K562 (cell line): ENCODE data around the gene THOC7. TPM values are rescaled to one million over a fixed set of nuclear protein-coding genes. Genes with fewer than 3 reads are reported as not detected.

ENCODE experiments used
- ATAC-seq: fragments of 200-7000 bp; cut with Tn5 transposase; 3 replicates; pipeline ENCODE4 v1.9.1; 2020; ENCODE audit warnings: moderate library complexity
- BruUV-seq: library from RNA; stranded (reverse); fragments of 400-500 nt; replicated peaks from 2 replicates; lab custom pipeline; 2021; lab: Mats Ljungman, UMichigan
- CTCF ChIA-PET: fragments of 300-600 bp; formaldehyde crosslinking; extraction: SDS; loops from one replicate; lab custom pipeline; 2021; ENCODE audit warnings: low intra/inter-chr PET ratio; lab: Yijun Ruan, JAX
- POLR2A ChIA-PET: fragments of 300-600, 350-650 bp; sonication (Branson Sonifier 250); formaldehyde crosslinking; extraction: SDS; loops from one replicate; lab custom pipeline; 2021; ENCODE audit warnings: antibody characterized with exemption, inconsistent platforms; lab: Yijun Ruan, JAX
- DNase-seq, 4 experiments: peaks; one replicate each; pipeline versions ENCODE4 v3.0.0 to v3.0.0-alpha.2; 2011 to 2018; ENCODE audit warnings: low spot score in 3 of 4, mixed read lengths in 3 of 4; ENCODE audit errors: extremely low read depth in 1 of 4
- FAIRE-seq: peaks from 2 replicates; lab custom pipeline; 2011; peaks lifted over from hg19 to GRCh38; lab: Jason Lieb, UNC
- H2AFZ ChIP-seq: 2 replicates; pipeline ENCODE4 v1.6.0; 2011; ENCODE audit warnings: low read depth, low read length, control low read depth, inconsistent platforms
- H3K27ac ChIP-seq: fragments of 200-600 bp; 3 replicates; pipeline ENCODE4 v1.8.0; 2011; ENCODE audit warnings: low read depth, mild to moderate bottlenecking, control low read depth, inconsistent platforms, low read length, moderate library complexity, mixed read lengths; ENCODE audit errors: extremely low read depth
- H3K27me3 ChIP-seq, 2 experiments: fragments of 300-600 bp in 1 of 2; 2 replicates in 1 of 2; 3 replicates in 1 of 2; pipeline versions ENCODE4 v1.6.0 to v1.8.0; 2011; ENCODE audit warnings: inconsistent platforms in 2 of 2, low read length in 2 of 2, mild to moderate bottlenecking in 1 of 2, mixed read lengths in 1 of 2, moderate library complexity in 1 of 2; ENCODE audit not compliant: control insufficient read depth in 2 of 2, insufficient read depth in 2 of 2
- H3K36me3 ChIP-seq: fragments of 300-600 bp; 3 replicates; pipeline ENCODE4 v1.8.0; 2011; ENCODE audit warnings: mild to moderate bottlenecking, low read length, inconsistent platforms; ENCODE audit not compliant: control insufficient read depth, insufficient read depth
- H3K4me1 ChIP-seq, 2 experiments: fragments of 200-600 bp in 1 of 2; replicated peaks in 1 of 2; 2 replicates in 1 of 2; 3 replicates in 1 of 2; pipeline versions ENCODE4 v1.5.1 to v1.8.0; 2011; ENCODE audit warnings: inconsistent platforms in 2 of 2, low read length in 2 of 2, mild to moderate bottlenecking in 1 of 2, mixed read lengths in 1 of 2, moderate library complexity in 1 of 2; ENCODE audit not compliant: control insufficient read depth in 2 of 2, insufficient read depth in 2 of 2
- H3K4me2 ChIP-seq: 2 replicates; pipeline ENCODE4 v1.6.1; 2011; ENCODE audit warnings: low read length, control low read depth, inconsistent platforms, mixed read lengths; ENCODE audit not compliant: insufficient read depth
- H3K4me3 ChIP-seq: fragments of 200-600 bp; sonication (generic), shearing (Covaris generic); 2 replicates; pipeline ENCODE4 v1.5.1; 2016; ENCODE audit warnings: control low read depth, inconsistent platforms
- H3K79me2 ChIP-seq: fragments of 200-600 bp; 3 replicates; pipeline ENCODE4 v1.8.0; 2011; ENCODE audit warnings: low read length, inconsistent platforms; ENCODE audit not compliant: control insufficient read depth, insufficient read depth
- H3K9ac ChIP-seq, 2 experiments: 2 replicates each; pipeline versions ENCODE4 v1.6.0 to v1.6.1; 2011; ENCODE audit warnings: low read depth in 2 of 2, low read length in 2 of 2, control low read depth in 1 of 2, inconsistent platforms in 1 of 2, mild to moderate bottlenecking in 1 of 2, mixed read lengths in 1 of 2; ENCODE audit not compliant: insufficient read depth in 1 of 2
- H3K9me1 ChIP-seq: one replicate; pipeline ENCODE4 v1.6.0; 2011; ENCODE audit warnings: inconsistent platforms, mild to moderate bottlenecking, low read length, moderate library complexity; ENCODE audit not compliant: control insufficient read depth, insufficient read depth
- H3K9me3 ChIP-seq: replicated peaks from 2 replicates; pipeline ENCODE4 v1.5.1; 2011; ENCODE audit warnings: low read depth, low read length, inconsistent platforms; ENCODE audit not compliant: control insufficient read depth, insufficient read depth
- H4K20me1 ChIP-seq: replicated peaks from 2 replicates; pipeline ENCODE4 v1.6.1; 2011; ENCODE audit warnings: low read length, inconsistent platforms, mixed read lengths; ENCODE audit not compliant: control insufficient read depth, insufficient read depth
- NBN ChIP-seq: fragments of 450-650 bp; IDR thresholded peaks from 2 replicates; pipeline ENCODE4 v1.6.1; 2016; ENCODE audit warnings: low read depth, mild to moderate bottlenecking
- SAP30 ChIP-seq: fragments of 200-600 bp; sonication (generic); IDR thresholded peaks from 2 replicates; pipeline ENCODE4 v1.6.1; 2012; ENCODE audit warnings: borderline replicate concordance, low read depth, mild to moderate bottlenecking, moderate library complexity, low read length, control low read depth, inconsistent platforms; ENCODE audit not compliant: insufficient read depth, poor library complexity, severe bottlenecking
- WGBS: fragments of 100-300 bp; shearing (Covaris generic); methylation state at CpG from one replicate; pipeline ENCODE4 v1.1.6; 2016; ENCODE audit warnings: low coverage, mixed read lengths; ENCODE audit not compliant: insufficient coverage; ENCODE audit errors: missing lambda C conversion rate; 5-methylcytosine and 5-hydroxymethylcytosine counted together
- in situ Hi-C: fragments of 300-500 bp; cut with MboI; formaldehyde crosslinking; loops from 4 replicates; pipeline ENCODE4 v1.15.0; 2018; ENCODE audit warnings: inconsistent platforms, mixed read lengths
- intact Hi-C: fragments of 100-400 bp; cut with micrococcal nuclease; formaldehyde crosslinking; loops from 2 replicates; pipeline ENCODE4 v1.14.2; 2022
- polyA plus RNA-seq, 8 experiments: library from polyadenylated mRNA; depleted of rRNA in 4 of 8; stranded (reverse) in 5 of 8; unstranded in 3 of 8; fragments of >200 nt; fragmentation: Nextera tagmentation in 2 of 8; fragmentation: Illumina TruSeq in 1 of 8; extraction: Ambion mirVana in 2 of 8; extraction: Trizol in 1 of 8; gene quantifications; 2 replicates each; pipeline versions ENCODE4 v1.2.1 to v1.2.3, GENCODE V29; 2011 to 2014; ENCODE audit warnings: inconsistent platforms in 1 of 8, missing spikeins in 1 of 8
- total RNA-seq, 7 experiments: library from RNA; depleted of rRNA in 6 of 7; stranded (reverse); fragments of >200 nt in 6 of 7; fragmentation: Illumina TruSeq in 2 of 7; extraction: Trizol in 2 of 7; gene quantifications; 2 replicates each; pipeline versions ENCODE4 v1.2.1 to v1.2.3, GENCODE V29; 2011 to 2021; ENCODE audit warnings: low replicate concordance in 1 of 7
- TF ChIP-seq, protein P1 (sequence below), 3 experiments: fragments of 200-800 bp in 1 of 3; fragments of 250-450 bp in 1 of 3; fragments of 450-650 bp in 1 of 3; sonication (Bioruptor Pico) in 1 of 3; sonication (Bioruptor generic) in 1 of 3; formaldehyde crosslinking in 1 of 3; IDR thresholded peaks; 2 replicates each; pipeline versions ENCODE4 v1.6.1 to v1.8.0; 2016 to 2022; ENCODE audit warnings: mild to moderate bottlenecking in 2 of 3, missing genetic modification characterization in 2 of 3, missing compliant biosample characterization in 1 of 3, moderate library complexity in 1 of 3

Gene THOC7
- total and polyA plus RNA-seq, 9 of the 15 experiments (the other 6 are each of a cell fraction or from before 2014, with no cell fraction given), result 56.5 to 129 (median 94.7) TPM

DNA sequence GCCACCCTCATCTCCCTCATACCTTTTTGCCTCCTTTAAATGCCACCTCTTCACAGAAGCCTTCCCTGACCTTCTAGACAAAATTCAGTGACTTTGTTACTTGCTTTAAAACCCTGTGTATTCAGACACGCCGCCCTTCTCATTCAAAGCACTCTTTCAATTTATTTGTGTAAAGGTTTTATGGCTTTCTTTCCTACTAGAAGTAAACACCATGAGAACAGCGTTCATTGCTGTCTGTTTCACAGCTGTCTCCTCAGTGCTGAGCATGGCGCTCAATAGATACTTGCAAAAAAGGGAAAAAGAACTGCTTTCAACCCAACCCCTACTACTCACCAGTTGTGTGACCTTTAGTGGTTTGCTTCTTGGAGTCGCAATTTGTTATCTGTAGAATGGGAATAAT is 17.0 kb upstream of the THOC7 start:
- H3K36me3 ChIP-seq, result no peaks in the 10 kb centered on the region
- BruUV-seq, result no TSS peak
- TF ChIP-seq SAP30 (no peak), NBN (no peak)
- TF ChIP-seq, protein P1, sequence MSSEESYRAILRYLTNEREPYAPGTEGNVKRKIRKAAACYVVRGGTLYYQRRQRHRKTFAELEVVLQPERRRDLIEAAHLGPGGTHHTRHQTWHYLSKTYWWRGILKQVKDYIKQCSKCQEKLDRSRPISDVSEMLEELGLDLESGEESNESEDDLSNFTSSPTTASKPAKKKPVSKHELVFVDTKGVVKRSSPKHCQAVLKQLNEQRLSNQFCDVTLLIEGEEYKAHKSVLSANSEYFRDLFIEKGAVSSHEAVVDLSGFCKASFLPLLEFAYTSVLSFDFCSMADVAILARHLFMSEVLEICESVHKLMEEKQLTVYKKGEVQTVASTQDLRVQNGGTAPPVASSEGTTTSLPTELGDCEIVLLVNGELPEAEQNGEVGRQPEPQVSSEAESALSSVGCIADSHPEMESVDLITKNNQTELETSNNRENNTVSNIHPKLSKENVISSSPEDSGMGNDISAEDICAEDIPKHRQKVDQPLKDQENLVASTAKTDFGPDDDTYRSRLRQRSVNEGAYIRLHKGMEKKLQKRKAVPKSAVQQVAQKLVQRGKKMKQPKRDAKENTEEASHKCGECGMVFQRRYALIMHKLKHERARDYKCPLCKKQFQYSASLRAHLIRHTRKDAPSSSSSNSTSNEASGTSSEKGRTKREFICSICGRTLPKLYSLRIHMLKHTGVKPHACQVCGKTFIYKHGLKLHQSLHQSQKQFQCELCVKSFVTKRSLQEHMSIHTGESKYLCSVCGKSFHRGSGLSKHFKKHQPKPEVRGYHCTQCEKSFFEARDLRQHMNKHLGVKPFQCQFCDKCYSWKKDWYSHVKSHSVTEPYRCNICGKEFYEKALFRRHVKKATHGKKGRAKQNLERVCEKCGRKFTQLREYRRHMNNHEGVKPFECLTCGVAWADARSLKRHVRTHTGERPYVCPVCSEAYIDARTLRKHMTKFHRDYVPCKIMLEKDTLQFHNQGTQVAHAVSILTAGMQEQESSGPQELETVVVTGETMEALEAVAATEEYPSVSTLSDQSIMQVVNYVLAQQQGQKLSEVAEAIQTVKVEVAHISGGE (CRISPR knock-in tag; IDR thresholded peaks at IDR 0.05), result peak in 1 of 3 experiments; percentile 50; a peak in 1 of 6 replicates
- no peaks in the 10 kb centered on the region for H3K4me1 ChIP-seq
- no peak overlapping the region for H3K9ac ChIP-seq
- in situ Hi-C loops, result no loop called here
- H3K4me3 ChIP-seq, result no peak overlapping the region
- no peaks in the 10 kb centered on the region for H3K9me3 ChIP-seq
- H2AFZ ChIP-seq, result no peak overlapping the region
- POLR2A ChIA-PET, result no interaction called here
- FAIRE-seq (no peak), DNase-seq (no peak), ATAC-seq (no peak)
- CTCF ChIA-PET, result no interaction called here
- no peak overlapping the region for H3K27ac ChIP-seq
- WGBS, result 65% methylated on average over 5 of the region's 5 CpGs
- H3K4me2 ChIP-seq, result no peak overlapping the region
- intact Hi-C loops, result no loop called here
- H3K9me1 ChIP-seq, result no peaks in the 10 kb centered on the region
- H4K20me1 ChIP-seq, result peaks cover 12% of the 10 kb centered on the region; the same call in 1 of the 2 replicates
- no peaks in the 10 kb centered on the region for H3K27me3 ChIP-seq
- H3K79me2 ChIP-seq, result peaks cover 30% of the 10 kb centered on the region
